Vagina (tissue), 2 donors: ENCODE data around the gene SCARF1. TPM values are rescaled to one million over a fixed set of nuclear protein-coding genes. Genes with fewer than 3 reads are reported as not detected.

Experiments used
- DNase-seq, 2 donors: peaks; one replicate each; pipeline ENCODE4 v3.0.0-alpha.2; 2017; ENCODE audit errors: extremely low spot score in 2 of 2
- H3K27ac ChIP-seq: fragments of 200-600 bp; sonication (generic); one replicate; pipeline ENCODE4 v1.5.1; 2019
- H3K27me3 ChIP-seq: fragments of 200-600 bp; sonication (generic); one replicate; pipeline ENCODE4 v1.5.1; 2019
- H3K36me3 ChIP-seq, 2 donors: fragments of 200-600 bp; sonication (generic); one replicate each; pipeline ENCODE4 v1.5.1; 2017 to 2019
- H3K4me1 ChIP-seq: fragments of 200-600 bp; sonication (generic); one replicate; pipeline ENCODE4 v1.5.1; 2019
- H3K4me3 ChIP-seq, 2 donors: fragments of 200-600 bp; sonication (generic); 1 replicate in 1 of 2; 2 replicates in 1 of 2; pipeline ENCODE4 v1.5.1; 2016 to 2019
- H3K9me3 ChIP-seq: fragments of 200-600 bp; sonication (generic); one replicate; pipeline ENCODE4 v1.5.1; 2019
- CTCF ChIP-seq, 3 experiments: fragments of 450-650 bp in 2 of 3; fragments of 200-600 bp in 1 of 3; sonication (generic) in 1 of 3; IDR thresholded peaks; one replicate each; pipeline ENCODE4 v1.5.1; 2017 to 2019; ENCODE audit warnings: antibody characterized with exemption in 3 of 3, mild to moderate bottlenecking in 2 of 3, moderate library complexity in 2 of 3
- POLR2A ChIP-seq, 2 donors: fragments of 450-650 bp; IDR thresholded peaks; one replicate each; pipeline ENCODE4 v1.6.1; 2017; ENCODE audit warnings: antibody characterized with exemption in 2 of 2, mild to moderate bottlenecking in 2 of 2, moderate library complexity in 2 of 2
- POLR2AphosphoS5 ChIP-seq, 2 donors: sonication (generic); formaldehyde crosslinking; IDR thresholded peaks; one replicate each; pipeline ENCODE4 v1.9.0; 2017; ENCODE audit warnings: antibody characterized with exemption in 2 of 2, mild to moderate bottlenecking in 2 of 2, low read depth in 1 of 2; ENCODE audit not compliant: insufficient read depth in 1 of 2
- intact Hi-C: fragments of 100-400 bp; cut with DNase I; formaldehyde crosslinking; loops from one replicate; pipeline ENCODE4 v1.15.1; 2023
- total RNA-seq: library from RNA; depleted of rRNA; stranded (reverse); fragments of >200 nt; gene quantifications from one replicate; pipeline ENCODE4 v1.2.3, GENCODE V29; 2016

The SCARF1 gene
- total RNA-seq, 1 donor from 2014 or later, result 26.3 TPM

DNA sequence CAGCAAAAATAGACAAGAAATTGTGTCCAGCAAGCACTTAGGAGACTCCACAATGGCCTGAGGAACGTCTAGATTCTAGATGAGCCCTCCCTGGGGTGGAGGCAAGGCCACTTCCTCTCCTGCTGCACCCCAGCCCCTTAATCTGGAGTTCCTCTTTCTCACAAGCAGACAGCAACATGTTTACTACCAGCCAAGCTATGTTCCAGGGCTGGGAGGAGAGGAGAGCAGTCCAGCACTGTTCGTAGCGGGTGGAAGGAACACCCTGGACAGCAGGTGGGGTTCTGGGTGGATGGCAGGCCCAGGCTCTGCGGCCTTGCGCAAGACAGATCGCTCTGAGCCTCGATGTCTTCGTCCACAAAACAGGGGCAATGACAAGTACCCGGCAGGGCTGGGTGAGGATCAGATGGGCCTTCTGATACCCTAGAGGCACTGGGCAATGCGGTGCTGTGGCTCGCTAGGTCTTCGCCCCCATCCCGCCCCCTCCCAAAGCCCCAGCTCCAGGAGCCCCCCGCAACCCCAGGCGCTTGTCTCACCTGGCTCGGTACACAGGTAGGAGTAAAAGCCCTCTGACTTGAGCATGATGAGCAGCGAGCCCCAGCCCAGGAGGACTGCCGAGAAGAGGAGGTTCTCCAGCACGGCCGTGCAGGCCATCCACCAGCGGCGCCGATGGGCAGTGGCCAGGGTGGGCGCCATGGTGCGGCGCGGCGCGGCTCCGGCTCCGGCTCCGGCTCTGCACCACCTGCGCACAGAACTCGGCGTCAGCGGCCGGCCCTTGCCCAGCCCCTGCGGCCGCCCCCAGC, 18.1 kb downstream of the SCARF1 start:
- intact Hi-C loops, result no loop called here
- peaks cover 16% of the 10 kb centered on the region for H3K4me1 ChIP-seq
- no peaks in the 10 kb centered on the region for H3K9me3 ChIP-seq
- TF ChIP-seq POLR2A (IDR thresholded peaks at IDR 0.05) (no peak), POLR2AphosphoS5 (IDR thresholded peaks at IDR 0.05; ENCODE audit: insufficient read depth in 1 of 2, low read depth in 1 of 2) (no peak), CTCF (IDR thresholded peaks at IDR 0.05) (no peak)
- peak overlapping the region; percentile 95 for H3K27ac ChIP-seq
- no peaks in the 10 kb centered on the region for H3K27me3 ChIP-seq
- peak overlapping the region; percentile 69 to 96 for H3K4me3 ChIP-seq
- H3K36me3 ChIP-seq, result no peaks in the 10 kb centered on the region
- DNase-seq, result no peak

GRCh38 chr17:1626333-1626732, 19.2 kb downstream of the SCARF1 start:
- TF ChIP-seq POLR2AphosphoS5 (IDR thresholded peaks at IDR 0.05; ENCODE audit: insufficient read depth in 1 of 2, low read depth in 1 of 2) (no peak), POLR2A (IDR thresholded peaks at IDR 0.05) (no peak), CTCF (IDR thresholded peaks at IDR 0.05) (no peak)
- H3K27me3 ChIP-seq, result no peaks in the 10 kb centered on the region
- no peak for DNase-seq
- H3K27ac ChIP-seq, result no peak overlapping the region
- no peaks in the 10 kb centered on the region for H3K9me3 ChIP-seq
- intact Hi-C loops, result no loop called here
- no peaks in the 10 kb centered on the region for H3K36me3 ChIP-seq
- no peak overlapping the region for H3K4me3 ChIP-seq
- peaks cover 16% of the 10 kb centered on the region for H3K4me1 ChIP-seq

GRCh38 chr17:1625581-1625980, 20.0 kb downstream of the SCARF1 start:
- peaks cover 16% of the 10 kb centered on the region for H3K4me1 ChIP-seq

GRCh38 chr17:1625053-1625452, 20.5 kb downstream of the SCARF1 start:
- no peak overlapping the region for H3K4me3 ChIP-seq
- TF ChIP-seq POLR2AphosphoS5 (IDR thresholded peaks at IDR 0.05; ENCODE audit: insufficient read depth in 1 of 2, low read depth in 1 of 2) (no peak), CTCF (IDR thresholded peaks at IDR 0.05) (no peak), POLR2A (IDR thresholded peaks at IDR 0.05) (no peak)
- no peaks in the 10 kb centered on the region for H3K36me3 ChIP-seq
- no peak overlapping the region for H3K27ac ChIP-seq
- no peak for DNase-seq
- intact Hi-C loops, result no loop called here
- peaks cover 16% of the 10 kb centered on the region for H3K4me1 ChIP-seq
- H3K9me3 ChIP-seq, result no peaks in the 10 kb centered on the region
- H3K27me3 ChIP-seq, result no peaks in the 10 kb centered on the region

More at GRCh38 chr17:1625581-1625980, 20.0 kb downstream of the SCARF1 start:
- no peak for DNase-seq
- no peak for TF ChIP-seq CTCF (IDR thresholded peaks at IDR 0.05)
- no peak for TF ChIP-seq POLR2A (IDR thresholded peaks at IDR 0.05)
- no peak for TF ChIP-seq POLR2AphosphoS5 (IDR thresholded peaks at IDR 0.05; ENCODE audit: insufficient read depth in 1 of 2, low read depth in 1 of 2)
- Histone ChIP-seq H3K27ac (no peak overlapping the region), H3K36me3 (no peaks in the 10 kb centered on the region), H3K27me3 (no peaks in the 10 kb centered on the region), H3K4me3 (no peak overlapping the region), H3K9me3 (no peaks in the 10 kb centered on the region)
- intact Hi-C loops, result no loop called here

DNA sequence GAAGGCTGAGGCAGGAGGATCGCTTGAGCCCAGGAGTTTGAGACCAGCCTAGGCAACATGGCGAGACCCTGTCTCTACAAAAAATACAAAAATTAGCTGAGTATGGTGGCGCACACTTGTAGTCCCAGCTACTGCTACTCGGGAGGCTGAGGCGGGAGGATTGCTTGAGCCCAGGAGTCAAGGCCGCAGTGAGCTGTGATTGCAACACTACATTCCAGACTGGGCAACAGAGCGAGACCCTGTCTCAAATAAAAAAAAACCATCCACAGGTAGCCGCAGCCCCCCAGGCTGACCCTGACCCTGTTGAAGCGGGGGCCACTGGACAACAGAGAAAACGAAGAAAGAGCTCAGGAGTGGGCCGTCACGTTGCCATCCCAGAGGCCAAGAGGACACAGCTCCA, 20.9 kb downstream of the SCARF1 start:
- TF ChIP-seq POLR2AphosphoS5 (IDR thresholded peaks at IDR 0.05; ENCODE audit: insufficient read depth in 1 of 2, low read depth in 1 of 2) (no peak), POLR2A (IDR thresholded peaks at IDR 0.05) (no peak)
- intact Hi-C loops, result loop anchor here (5.0 kb wide), 1 partner anchor 598 kb away; no protein-coding TSS in a partner anchor
- Histone ChIP-seq H3K36me3 (no peaks in the 10 kb centered on the region), H3K9me3 (no peaks in the 10 kb centered on the region), H3K27me3 (no peaks in the 10 kb centered on the region), H3K4me3 (no peak overlapping the region), H3K27ac (no peak overlapping the region), H3K4me1 (peaks cover 12% of the 10 kb centered on the region)
- no peak for DNase-seq
